Stimulated activated CD8-positive, alpha-beta memory T cell treated with anti-CD3 and anti-CD28 coated beads, Interleukin-4, amount 100 ng/mL, for 48 hours (primary cell): ENCODE results near the gene CD27.
A peak's percentile ranks its signal among the peaks of the same experiment; 100 is the strongest.
"Not testable (repeated sequence)": the region's sequence is repeated elsewhere in the genome, so short reads cannot be mapped to it uniquely, and the experiment has no call there.

ENCODE experiments used
- DNase-seq: peaks from one replicate; pipeline ENCODE4 v3.0.0-alpha.2; 2020

The CD27 gene

DNA sequence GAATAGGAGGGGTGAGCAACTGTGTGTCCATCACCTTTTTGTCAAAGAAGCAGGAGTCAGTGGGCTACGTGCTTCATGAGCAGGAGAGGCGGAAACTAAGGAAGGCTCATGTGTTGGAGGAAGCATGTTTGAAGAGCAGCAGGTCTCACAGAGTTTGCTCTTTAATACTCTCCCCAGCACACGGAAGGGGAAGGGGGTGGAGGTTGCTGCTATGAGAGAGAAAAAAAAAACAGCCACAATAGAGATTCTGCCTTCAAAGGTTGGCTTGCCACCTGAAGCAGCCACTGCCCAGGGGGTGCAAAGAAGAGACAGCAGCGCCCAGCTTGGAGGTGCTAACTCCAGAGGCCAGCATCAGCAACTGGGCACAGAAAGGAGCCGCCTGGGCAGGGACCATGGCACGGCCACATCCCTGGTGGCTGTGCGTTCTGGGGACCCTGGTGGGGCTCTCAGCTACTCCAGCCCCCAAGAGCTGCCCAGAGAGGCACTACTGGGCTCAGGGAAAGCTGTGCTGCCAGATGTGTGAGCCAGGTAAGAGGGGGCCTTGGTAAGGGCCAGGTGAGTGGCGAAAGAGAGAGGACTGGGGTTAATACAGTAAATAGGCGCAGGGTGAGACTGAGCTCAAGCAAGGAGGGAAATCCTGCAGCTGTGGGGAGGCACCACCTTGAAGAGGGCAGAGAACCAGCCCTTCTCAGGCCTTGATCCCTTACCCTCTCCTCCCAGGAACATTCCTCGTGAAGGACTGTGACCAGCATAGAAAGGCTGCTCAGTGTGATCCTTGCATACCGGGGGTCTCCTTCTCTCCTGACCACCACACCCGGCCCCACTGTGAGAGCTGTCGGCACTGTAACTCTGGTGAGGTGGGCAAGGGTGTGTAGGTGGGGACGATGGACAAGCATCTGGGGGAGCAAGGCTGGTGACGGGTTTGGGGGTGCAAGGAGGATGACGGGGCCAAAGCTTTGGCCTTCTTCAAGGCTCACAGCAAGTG is at the start of gene CD27:
CD27 (plus strand) TSS at position 252 of the 985 bp plus-strand sequence; CDS start at position 393, 141 bp downstream.
- DNase-seq: peak; percentile 49

DNA sequence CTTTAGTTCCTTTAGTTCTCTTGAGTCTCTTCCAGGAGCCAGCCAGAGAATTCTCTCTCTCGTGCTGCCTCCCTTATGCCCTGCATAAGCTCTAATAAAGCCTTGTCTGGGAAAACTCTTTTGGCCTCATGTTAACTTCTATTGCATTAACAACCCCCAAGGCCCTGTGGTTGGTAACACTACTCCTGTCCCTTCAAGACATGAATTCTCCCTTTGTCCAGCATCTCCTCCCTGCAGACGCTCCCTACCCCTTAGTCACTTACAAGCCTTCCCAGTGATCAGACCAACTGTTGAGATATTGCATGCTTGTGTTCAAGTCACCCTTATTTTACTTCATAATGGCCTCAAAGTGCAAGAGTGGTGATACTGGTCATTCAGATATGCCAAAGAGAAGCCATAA is 48.7 kb upstream of the CD27 start:
- DNase-seq: no peak

DNA sequence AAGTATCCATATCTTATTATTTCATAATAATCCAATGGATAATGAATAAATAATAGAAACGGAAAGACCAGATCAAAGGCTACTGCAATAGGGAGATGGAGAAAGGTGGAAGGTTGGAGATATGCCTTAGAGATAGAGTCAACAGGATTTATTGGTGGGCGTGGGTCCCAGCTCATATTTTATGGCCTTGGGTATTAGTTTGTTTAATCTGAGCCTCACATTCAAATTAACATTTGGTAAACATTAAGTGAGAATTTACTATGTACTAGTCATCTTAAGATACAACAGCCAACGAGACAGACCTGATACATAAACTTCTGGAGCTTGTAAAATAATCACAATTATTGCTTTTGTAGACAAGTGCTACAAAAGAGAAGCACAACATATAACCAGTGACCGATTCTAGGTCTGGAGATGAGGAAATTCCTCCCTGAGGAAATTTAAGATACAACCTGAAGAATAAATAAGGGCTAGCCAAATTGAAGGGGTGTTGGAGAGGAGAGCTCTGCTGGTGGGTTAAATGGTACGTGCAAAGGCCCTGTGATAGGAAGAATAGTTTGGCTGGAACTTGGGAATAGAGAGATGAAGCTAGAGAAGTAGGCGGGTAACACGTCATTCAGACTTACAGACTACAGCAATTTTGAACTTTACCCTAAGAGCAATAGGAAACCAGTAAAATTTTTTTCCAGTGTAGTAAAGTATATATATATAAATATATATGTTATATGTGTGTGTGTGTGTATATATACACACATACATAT is 44.7 kb upstream of the CD27 start:
- DNase-seq: no peak

DNA sequence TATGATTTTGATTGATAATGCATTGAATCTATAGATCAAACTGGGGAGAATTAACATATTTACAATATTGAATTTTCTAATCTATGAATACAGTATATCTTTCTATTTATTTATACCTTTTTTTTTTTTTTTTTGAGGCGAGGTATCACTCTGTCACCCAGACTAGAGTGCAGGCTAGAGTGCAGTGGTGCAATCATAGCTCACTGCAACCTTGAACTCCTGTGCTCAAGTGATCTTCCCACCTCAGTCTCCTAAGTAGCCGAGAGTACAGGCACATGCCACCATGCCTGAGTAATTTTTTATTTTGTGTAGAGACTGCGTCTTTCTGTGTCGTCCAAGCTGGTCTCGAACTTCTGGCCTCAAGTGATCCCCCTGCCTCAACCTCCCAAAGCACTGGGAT is 40.4 kb upstream of the CD27 start:
- DNase-seq: no peak

DNA sequence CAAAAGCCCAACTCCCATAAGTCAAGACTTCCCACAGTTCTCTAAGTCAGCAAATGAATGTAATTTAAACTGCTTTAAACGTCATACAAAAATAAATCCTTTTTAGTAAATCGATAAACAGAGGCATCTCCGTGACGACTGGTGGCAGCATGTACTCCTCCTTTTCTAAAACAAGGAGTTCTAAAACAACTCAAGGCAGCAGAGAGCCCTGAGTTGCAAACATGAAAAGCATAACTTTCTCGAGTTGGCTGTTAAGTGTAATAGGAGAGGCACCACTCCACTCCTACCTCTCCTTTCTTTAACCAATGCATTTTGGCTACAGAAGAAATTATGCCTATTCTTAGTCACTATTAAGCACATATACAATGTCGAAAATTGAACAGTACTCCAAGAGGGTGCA is 38.8 kb upstream of the CD27 start:
- DNase-seq: no peak

DNA sequence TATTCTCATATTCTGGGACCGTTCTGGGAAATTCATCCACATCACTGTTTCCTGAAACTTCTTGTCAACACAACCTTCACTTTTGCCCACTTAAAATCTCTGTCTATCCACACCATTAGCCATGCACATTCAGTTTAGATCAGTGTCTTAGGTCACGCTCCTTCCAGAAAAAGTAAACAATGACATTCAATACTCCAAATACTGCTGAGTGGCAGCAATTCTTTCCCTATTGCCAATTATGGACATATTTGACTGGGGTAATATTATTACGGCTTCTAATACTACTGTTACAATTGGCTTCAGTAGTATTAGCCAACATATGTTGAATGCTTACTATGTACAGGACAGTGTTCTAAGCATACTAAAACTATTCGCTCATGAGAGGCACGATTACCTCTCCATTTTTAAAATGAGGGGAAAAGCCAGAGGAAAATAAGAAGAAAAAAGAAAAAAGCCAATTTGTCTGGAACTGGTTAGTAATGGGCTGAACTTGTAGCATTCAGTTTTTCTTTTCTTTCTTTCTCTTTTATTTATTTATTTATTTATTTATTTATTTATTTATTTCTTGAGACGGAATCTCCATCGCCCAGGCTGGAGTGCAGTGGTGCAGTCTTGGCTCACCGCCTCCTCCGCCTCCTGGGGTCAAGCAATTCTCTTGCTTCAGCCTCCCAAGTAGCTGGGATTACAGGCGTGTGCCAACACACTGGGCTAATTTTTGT is 37.4 kb upstream of the CD27 start:
- no peak for DNase-seq

DNA sequence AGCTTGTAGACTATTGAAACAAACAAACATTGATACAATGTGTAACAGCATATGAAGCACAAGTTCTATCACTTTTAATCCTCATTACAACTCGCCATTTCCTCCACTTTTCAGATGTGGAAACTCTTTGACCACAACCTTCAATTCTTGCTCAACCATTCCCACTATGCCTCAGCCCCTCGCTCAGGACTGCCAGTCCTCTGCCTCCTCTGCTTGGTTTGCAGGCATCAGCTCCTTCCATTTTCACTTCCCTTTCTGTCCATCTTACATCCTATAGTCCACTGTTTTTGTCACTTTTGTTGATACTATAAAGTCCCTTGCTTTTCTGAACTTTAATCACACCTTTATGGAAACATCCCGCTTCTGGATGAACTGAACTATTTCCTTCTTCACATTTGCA is 28.2 kb upstream of the CD27 start:
- DNase-seq: no peak

DNA sequence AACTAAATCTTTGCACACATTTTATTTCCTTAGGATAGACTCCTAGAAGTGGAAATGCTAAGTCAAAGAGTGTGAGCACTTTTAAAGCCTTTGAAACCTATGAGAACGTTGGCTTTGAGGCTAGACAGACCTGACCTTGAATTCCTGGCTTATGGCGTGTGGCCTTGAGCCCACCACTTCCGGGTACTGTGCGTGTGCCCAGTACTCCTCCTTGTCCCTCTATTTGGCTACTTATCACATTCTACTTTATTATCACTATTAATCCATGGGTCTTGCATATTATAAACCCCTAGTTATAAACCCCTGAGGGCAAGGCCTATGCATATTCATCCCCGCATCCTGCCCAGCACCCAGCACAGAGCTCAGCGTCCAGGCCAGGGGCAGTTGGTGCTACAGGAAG is 26.0 kb upstream of the CD27 start:
- DNase-seq: no peak

DNA sequence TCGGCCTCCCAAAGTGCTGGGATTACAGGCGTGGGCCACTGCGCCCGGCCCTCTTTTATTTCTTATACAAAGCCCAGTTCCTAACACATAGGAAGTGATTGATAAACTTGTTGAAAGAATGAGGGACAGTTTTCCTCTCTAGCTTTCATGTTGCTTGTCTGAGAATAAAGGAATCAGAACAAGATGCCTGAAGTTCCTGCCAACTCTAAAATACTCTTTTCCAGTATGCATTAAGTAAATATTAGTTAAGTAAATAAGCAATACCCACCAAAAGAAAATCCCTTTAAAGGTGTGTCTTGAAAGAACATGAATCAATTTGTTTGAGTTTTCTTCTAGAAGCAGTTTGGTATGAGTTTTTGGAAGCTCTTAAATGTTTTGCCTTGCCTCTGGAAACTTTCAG is 24.4 kb upstream of the CD27 start:
- DNase-seq: no peak

DNA sequence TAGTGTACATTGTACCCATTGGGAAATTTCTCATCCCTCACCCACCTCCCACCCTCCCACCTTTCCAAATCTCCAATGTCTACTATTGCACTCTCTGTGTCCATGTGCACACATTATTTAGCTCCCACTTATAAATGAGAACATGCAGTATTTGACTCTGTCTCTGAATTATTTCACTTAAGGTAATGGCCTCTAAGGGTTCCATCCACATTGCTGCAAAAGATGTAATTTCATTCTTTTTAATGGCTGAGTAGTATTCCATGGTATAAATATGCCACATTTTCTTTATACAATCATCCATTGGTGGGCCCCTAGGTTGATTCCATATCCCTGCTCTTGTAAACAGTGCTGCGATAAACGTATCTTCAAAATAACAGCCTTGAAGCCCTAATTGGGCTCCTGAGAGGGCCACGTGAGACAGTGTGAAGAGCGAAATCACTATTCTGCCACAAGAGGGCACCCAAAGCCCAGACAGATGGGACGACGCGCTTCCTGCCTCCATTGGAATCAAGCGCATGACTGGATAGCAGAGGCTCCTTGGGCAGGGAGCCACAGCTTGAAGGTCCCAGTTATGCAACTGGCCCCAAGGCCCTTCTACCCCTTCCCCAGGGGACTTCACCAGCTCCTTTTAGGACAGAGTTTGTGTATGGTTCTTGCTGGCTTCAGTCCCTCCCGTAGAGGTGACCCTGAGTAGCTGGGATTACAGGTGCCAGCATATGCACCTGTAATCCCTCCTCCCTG is 21.3 kb upstream of the CD27 start:
- peak; percentile 75 for DNase-seq

DNA sequence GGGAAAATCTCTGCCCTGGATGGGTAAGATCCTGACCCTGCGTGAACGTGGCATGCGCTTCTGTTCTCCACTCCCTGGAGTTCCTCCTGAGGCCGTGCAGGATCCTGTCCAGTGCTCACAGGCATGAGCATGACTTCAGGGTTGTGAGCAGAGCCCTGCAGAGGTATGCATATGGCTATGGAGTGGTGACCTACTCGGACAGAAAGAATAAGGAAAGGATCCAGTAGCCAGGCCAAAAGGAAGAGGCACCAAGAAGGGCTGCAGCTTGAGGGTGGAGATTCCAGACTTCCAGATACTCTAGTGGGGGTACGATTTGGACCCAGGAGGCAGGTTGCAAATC is 20.8 kb upstream of the CD27 start:
- DNase-seq: no peak

DNA sequence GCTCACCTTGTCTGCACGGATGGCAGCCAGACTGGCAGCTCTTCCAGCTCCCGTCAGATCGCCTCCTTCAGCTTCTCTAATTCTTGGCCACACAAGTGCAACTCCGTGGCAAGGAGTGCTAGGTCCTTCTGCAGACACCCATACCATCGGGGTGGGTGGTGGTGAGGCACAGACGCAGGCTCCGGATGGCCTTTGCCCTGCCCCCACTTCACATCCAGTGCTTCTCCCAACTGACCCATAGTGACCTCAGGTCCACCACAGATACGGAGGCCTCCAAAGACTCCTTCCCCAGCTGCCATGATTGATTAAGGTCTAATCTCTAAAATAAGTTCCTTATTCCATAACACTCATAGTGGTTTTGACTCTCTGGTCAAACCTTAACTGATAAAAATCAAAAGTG is 19.9 kb upstream of the CD27 start:
- DNase-seq: no peak

DNA sequence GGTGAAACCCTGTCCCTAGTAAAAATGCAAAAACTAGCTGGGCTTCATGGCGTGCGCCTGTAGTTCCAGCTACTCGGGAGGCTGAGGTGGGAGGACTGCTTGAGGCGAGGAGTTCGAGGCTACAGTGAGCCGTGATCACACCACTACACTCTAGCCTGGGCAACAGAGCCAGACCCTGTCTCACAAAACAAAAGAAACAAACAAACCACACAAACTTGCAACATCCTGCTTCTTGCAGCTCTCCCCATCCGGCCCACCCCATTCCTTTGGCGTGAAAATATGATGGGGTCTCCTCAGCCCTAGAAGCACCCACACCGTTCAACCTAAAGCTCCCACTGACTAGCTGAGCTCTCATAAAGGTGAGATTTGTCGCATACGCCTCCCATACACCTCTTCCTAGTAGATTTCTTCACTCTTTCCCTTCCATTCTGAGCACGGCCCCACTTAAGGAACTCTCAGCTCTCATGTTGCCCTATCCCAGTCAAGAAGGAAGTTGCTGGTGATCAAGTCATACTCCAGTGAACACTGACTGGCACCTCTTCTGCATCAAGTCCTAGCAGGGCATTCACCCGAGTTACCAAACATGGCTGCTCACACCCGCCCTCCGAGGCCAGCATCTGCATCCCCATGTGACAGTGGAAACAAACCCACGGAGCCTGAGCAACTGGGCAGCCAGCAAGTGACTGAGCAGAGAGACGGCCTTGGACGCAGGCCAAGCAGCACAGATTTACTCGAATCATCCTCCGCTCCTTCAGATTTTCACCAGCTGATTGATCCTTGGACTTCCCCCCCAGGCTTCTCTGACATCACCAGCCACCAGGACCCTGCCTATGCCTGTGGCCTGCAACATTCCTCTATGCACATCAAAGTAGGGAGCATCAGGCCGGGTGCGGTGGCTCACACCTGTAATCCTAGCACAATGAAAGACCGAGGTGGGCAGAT is 18.9 kb upstream of the CD27 start:
- peak; percentile 62 for DNase-seq

DNA sequence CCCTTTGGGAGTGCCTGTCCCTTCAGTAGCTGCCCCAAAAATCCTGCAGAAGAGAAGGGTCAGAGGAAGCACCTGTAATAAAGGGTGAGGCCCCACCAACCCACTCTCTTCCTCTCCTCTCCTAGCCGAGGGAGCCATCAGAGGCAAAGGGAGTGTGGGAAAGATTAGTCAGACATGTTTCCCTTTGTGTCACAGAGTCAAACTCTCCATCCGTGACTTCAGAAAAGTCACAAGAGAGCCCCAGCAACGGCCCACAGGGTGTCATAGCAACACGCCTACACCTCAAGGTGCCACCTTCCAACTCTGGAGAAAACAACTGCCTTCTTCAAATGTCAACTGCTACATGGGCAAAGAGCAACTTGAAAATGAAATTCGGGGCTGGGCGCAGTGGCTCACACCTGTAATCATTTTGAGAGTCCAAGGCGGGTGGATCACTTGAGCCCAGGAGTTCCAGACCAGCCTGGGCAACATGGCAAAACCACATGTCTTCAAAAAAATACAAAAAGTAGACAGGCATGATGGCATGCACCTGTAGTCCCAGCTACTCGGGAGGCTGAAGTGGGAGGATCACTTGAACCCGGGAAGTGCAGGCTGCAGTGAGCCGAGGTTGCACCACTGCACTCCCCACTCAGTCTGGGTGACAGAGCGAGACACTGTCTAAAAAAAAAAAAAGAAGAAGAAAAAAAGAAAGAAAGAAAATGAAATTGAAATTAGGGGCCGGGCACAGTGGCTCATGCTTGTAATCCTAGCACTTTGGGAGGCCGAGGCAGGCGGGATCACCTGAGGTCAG is 17.7 kb upstream of the CD27 start:
- DNase-seq: peak; percentile 95

DNA sequence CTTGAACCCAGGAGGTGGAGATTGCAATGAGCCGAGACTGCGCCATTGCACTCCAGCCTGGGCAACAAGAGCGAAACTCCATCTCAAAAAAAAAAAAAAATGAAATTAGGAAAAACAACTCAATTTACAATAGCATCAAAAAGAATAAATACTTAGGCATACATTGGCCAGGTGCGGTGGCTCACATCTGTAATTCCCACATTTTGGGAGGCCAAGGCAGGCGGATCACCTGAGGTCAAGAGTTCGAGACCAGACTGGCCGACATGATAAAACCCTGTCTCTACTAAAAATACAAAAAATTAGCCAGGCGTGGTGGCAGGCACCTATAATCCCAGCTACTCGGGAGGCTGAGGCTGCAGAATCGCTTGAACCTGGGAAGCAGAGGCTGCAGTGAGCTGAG is 17.0 kb upstream of the CD27 start:
- not testable (repeated sequence) for DNase-seq

DNA sequence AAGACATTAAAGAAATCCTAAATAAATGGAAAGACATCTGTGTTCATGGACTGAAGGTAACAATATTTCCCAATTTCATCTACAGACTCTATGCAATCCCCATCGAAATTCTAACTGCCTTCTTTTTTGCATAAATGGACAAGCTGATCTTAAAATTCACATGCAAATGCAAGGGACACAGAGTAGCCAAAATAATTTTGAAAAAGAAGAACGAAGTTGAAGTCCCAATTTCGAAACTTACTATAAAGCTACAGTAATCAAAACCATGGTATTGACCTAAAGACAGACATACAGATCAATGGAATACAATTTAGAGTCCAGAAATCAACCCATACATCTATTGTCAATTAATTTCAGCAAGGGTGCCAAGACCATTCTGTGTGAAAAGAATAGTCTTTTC is 16.4 kb upstream of the CD27 start:
- DNase-seq: no peak

DNA sequence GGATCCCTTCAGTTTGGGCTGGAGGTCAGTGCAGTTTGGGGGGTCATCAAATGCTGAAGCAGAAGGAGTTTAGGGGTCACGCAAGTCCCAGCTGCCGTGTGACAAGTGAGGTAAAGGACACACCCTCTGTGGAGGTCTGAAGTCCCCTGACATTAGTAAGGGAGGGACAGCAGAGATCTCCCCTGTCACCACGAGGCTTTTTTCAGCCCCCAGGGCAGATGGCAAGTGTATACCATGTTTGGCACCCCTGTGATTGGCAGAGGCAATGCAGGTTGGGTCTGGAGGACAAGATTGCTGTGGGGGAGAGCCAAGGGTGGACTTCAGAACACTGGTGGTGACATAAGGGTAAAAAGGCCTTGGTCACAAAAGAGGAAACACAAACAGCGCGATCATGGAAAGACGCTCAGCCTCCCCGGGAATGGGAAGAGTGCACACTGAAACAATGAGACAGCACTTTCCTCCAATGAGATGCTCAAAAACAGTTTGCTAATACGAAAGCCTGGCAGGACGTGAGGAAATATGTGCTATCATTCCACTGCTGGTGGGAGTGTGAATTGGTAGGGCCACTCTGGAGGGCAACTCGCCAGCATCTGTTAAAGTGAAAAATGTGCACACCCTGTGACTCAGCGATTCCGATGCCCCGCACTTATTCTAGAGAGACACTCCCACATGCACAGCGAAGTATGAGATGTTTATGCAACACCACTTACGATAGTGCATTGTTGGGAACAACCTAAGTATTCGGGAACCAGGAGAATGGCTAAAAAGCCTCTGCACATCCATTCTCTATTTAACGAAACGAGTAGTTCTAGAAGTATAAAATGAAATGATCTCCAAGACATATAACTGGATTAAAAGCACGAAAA is 14.4 kb upstream of the CD27 start:
- peak; percentile 77 for DNase-seq

DNA sequence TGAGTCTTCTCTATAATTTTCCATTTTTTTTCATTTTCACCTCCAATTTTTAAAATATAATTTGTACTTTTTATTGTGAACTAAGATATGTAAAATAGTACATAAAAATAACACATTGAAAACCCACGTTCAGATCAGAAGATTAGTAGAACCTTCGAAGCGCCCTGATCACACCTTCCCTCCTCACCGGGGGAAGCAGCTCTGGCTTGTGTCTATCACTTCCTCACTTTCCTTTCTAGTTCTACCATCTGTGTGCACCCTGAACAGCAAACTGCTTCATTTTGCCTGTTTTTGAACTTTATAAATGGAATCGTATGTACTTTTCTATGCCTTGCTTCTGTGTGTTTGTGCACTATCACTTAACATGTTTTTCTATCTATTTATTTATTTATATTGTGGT is 11.8 kb upstream of the CD27 start:
- no peak for DNase-seq
